NAMALWA (cell line): ENCODE results near the gene C2CD4C.
"Not testable (repeated sequence)": the region's sequence is repeated elsewhere in the genome, so short reads cannot be mapped to it uniquely, and the experiment has no call there.

Experiments
- DNase-seq: peaks from one replicate; pipeline ENCODE4 v3.0.0-alpha.2; 2015; ENCODE audit warnings: low spot score

C2CD4C gene

DNA sequence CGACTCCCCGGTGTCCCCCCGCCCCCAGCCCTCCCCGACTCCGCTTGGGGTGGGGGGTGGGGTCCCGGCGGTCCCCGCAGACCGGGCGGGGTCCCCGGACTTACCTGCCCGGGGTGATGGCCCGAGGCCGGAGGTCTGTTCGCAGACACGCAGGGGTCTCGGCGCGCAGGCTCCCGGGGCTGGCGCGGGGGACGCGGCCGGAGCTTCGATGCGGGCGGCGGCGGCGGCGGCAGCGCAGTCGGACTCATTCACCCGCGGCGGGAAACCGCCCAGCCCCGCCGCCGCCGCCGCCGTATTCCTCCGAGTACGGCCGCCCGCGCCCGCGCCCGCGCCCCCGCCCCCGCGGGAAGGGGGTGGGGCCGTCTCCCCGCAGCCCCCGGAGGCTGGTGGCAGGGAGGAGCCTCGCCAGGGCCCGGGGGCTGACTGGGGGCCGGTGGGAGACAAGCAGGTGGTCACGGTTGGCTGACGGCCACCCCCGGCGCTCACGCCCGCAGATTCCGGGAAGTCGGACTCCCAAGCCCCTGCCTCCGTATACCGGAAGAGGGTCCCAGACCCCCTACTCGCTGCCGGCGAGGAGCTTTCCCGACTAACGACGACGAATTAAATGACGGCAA, at the start of gene C2CD4C:
C2CD4C (minus strand) TSS at position 246 of the 614 bp plus-strand sequence. CDS start 786 bp downstream, outside the sequence.
- DNase-seq: peak; percentile 35

DNA sequence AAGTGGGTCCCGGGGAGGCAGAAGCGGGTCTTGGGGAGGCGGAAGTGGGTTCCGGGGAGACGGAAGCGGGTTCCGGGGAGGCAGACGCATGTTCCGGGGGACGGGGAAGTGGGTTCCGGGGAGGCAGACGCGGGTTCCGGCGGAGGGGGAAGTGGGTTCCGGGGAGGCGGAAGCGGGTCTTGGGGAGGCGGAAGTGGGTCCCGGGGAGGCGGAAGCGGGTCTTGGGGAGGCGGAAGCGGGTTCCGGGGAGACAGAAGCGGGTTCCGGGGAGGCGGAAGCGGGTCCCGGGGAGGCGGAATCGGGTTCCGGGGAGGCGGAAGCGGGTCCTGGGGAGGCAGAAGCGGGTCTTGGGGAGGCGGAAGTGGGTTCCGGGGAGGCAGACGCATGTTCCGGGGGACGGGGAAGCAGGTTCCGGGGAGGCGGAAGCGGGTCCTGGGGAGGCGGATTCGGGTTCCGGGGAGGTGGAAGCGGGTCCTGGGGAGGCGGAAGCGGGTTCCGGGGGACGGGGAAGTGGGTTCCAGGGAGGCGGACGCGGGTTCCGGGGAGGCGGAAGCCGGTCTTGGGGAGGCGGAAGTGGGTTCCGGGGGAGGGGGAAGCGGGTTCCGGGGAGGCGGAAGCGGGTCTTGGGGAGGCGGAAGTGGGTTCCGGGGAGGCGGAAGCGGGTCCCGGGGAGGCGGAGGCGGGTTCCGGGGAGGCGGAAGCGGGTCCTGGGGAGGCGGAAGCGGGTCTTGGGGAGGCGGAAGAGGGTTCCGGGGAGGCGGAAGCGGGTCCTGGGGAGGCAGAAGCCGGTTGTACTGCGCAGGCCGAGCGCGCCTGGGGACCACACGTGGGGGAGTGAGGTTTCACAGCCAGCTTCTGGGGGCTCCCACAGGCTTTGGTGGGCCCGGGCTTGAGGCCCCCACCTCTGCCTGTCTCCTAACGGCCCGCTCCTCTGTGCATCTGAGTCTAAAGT, 49.4 kb upstream of the C2CD4C start:
- DNase-seq: no peak

DNA sequence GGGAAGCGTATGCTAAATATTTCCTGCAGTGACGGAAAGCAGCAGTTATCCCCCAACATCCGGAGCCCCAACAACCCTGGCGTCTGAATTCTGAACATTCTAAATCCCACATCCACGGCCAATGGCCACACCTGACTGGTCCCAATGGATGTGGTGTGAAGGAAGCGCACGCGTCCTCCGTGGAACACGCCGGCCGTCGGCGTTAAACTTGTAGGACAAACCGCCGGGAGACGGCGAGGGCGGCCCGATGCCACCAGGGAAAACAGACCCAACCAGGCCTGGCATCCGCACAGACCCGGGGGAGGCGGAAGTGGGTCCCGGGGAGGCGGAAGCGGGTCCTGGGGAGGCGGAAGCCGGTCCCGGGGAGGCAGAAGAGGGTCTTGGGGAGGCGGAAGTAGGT, 48.7 kb upstream of the C2CD4C start:
- no peak for DNase-seq

GRCh38 chr19:456547-457110, 47.7 kb upstream of the C2CD4C start:
- no peak for DNase-seq

- DNase-seq: no peak
Measured at GRCh38 chr19:455851-456546, 47.1 kb upstream of the C2CD4C start.

GRCh38 chr19:455031-455705, 46.2 kb upstream of the C2CD4C start:
- DNase-seq: no peak

- DNase-seq: no peak
Measured at GRCh38 chr19:453606-454005, 44.7 kb upstream of the C2CD4C start.

GRCh38 chr19:452829-453228, 43.9 kb upstream of the C2CD4C start:
- DNase-seq: no peak

DNA sequence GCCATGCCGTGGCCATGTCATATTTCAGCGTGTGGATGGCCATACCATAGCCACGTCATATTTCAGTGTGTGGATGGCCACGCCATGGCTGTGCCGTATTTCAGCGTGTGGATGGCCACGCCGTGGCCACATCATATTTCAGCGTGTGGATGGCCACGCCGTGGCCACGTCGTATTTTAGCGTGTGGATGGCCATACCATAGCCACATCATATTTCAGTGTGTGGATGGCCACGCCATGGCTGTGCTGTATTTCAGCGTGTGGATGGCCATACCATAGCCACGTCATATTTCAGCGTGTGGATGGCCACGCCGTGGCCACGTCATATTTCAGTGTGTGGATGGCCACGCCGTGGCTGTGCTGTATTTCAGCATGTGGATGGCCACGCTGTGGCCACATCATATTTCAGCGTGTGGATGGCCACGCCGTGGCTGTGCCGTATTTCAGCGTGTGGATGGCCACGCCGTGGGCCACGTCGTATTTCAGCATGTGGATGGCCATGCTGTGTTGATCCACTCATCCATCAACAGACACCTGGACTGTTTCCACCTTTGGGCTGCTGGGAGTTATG, 42.0 kb upstream of the C2CD4C start:
- DNase-seq: not testable (repeated sequence)

DNA sequence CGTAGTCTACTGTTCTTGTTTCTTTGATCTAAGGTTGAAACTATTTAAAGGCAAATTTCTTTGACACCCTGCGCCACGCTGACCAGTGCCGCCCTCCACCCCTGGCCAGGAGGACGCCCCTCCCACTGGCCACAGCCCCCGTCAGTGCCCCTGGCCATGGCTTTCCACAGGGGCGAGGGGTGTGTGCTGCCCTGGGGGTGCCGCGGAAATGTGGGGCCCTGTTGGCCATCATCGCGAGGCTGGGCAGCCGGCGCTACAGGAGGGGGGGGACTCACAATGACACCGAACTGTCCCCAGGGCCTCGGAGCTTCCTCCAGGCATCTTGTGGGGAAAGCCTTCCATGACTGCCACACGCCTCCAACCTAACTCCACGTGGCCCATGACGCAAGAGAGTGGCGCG, 41.0 kb upstream of the C2CD4C start:
- DNase-seq: no peak

DNA sequence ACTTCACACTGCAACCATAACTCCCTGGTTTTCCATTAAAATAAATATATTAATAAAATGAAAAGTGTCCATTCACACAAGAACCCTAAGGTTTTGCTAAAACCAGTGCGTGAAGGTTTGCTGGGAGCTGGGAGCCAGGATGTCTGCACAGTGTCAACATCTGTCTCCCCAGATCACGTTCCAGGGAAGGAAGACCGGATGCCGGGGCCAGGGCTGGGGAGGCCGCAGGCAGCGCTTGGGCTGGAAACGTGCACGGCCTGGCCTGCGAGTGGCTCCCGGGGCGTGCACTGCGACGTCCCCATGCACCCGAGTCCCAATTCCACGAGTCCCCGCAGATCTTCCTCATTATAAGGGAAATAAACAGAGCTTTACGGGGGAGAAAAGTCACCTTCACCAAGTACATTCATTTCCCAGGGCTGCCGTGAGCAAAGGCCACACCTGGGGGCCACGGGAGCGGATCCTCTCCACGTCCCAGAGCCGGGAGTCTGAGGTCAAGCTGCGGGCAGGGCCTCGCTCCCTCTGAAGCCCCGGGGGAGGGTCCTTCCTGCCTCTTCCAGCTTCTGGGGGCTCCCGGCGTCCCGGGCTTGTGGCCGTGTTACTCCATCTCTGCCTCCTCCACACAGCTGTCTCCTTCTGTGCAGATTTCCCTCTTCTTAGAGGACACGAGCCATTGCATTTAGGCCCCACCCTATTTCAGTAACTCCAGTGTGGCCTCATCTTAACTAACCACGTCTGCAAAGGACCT, 39.0 kb upstream of the C2CD4C start:
- DNase-seq: no peak

GRCh38 chr19:447064-447426, 38.1 kb upstream of the C2CD4C start:
- no peak for DNase-seq

DNA sequence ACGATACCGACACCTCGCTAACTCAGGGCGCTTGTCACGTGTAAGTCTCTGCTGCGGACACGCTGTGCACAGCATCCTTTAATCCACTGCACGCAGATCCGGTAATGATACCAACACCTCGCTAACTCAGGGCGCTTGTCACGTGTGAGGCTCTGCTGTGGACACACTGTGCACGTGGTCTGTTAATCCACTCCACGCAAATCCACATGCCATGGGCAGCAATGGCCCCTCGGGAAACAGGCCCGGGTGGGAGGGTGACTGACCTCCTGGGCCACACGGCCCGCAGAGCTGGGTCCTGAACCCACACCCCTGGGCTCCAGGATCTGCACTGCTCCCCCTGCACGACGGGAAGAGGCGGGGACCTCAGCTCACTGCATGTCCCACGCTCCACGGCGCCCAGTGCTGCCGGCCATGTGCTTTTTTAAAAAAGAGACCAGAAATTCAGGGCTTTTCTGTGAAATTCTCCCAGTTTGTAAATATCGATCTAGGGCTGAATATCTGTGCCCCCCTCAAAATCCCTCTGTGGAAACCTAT, 35.8 kb upstream of the C2CD4C start:
- no peak for DNase-seq

DNA sequence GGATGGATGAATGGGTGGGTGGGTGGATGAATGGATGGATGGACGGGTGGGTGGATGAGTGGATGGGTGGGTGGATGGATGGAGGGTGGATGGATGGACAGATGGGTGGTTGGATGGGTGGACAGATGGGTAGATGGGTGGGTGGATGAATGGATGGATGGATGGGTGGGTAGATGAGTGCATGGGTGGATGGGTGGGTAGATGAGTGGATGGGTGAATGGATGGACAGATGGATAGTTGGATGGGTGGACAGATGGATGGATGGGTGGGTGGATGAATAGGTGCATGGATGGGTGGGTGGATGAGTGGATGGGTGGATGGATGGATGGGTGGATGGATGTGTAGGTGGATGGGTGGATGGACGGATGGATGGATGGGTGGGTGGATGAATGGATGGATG, 34.1 kb upstream of the C2CD4C start:
- DNase-seq: no peak

DNA sequence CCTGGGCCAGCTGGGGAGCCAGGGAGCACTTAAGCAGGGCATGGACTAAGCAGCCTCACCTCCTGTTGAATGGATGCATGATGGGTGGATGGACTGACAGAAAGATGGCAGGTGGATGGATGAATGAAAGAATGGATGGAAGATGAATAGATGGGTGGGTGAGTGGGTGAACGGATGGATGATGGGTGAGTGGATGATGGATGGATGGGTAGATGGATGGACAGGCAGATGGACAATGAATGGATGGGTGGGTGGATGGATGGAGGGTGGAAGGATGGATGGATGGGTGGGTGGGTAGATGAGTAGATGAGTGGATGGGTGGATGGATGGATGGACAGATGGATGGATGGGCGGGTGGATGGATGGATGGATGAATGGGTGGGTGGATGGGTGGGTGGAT, 33.1 kb upstream of the C2CD4C start:
- no peak for DNase-seq

DNA sequence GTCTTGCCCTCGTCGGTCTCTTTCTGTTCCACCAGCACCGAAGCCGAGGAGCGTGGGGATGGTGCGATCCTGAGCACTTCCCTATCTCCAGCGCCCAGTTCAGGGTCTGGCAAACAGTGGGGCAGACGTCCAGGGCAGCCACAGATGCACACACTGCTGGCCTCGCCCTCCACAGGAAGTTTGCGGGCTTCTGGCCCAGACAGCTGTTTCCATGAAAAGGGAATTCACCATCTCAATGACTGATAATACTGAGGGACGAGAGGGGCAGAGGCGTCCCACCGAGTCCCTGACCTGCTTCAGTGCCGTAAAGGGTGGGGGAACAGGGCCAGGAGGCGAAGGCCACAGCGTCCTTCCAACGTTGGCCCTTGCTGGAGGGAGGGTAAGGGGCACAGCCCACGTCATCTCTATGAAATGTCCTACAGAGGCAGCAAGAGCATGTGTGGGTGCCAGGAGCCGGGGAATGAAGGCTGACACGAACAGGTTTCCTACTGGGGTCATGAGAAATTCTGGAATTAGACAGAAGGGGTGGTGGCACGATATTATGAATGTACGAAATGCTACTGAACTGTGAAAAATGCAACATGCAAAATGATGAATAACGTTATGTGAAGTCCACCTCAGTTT, 32.4 kb upstream of the C2CD4C start:
- no peak for DNase-seq

DNA sequence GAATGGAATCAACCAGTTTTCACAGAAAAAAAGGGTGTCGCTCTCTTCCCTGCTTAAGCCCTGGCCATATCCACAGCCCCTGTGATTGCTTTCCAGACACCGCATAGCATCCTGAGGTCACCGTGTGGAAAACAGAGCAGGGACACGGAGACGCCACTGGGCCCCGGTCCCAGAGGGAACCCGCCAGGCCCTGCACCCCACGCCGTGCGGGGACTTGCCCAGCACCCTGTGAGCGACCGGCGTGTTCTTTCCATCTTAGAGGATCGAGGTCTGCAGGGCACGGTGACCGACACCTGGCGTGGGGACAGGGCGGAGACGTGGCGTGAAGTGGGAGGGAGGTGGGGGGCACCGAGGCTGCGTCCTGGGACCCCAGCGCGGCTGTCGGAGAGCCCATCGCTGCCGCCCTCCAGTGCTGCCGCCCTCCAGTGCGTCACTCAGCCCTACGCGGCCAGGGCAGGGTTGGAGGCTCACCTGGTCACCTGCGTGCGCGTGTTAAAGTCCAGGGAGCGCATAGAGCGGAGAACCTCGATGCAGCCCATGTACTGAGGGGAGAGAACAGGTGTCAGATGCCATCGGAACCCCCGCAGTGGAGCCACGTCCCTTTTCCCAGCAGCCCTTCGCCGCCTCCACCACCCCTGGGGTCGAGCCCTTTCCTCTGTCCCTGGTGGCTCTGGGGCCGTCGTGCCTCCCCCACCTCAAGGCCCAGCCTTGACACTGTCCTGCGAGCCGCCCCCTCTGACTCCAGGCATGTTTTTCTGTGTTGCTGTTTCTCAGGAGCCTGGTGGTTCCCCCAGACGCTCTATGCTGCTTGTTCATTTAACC, 31.7 kb upstream of the C2CD4C start:
- DNase-seq: no peak

DNA sequence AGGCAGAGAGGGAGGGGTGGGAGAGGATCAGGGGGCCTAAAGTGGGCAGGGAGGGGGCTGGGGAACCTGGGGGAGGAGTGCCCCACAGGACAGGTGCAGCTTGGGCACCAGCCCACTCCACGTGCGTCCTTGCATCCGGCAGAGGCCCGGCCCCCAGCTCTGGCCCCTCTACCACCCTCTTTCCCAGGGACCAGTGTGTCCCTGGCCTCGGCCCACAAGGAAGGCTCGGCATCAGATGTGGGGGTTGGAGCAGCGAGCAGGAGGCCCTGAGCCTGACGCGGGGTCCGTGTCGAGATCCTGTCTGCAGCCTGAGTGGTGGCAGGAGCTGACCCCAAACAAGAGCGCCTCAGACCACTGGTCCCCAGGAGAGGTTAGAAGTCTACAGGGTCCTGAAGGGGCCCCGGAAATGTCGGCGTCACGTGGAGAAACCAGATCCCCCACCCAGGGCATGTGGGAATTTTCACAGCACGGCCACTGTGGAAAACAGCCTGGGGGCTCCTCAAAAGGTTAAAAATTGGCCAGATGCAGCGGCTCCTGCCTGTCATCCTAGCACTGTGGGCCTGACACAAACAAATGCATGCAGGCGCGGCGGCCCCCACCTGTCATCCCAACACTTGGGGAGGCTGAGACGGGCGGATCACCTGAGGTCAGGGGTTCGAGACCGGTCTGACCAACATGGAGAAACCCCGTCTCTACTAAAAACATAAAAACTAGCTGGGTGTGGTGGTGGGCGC, 30.4 kb upstream of the C2CD4C start:
- no peak for DNase-seq
